Left lung (tissue), 10 donors: Measurements from ENCODE around the gene RYR3. TPM values are rescaled to one million over a fixed set of nuclear protein-coding genes. Genes with fewer than 3 reads are reported as not detected.

ENCODE experiments used
- ATAC-seq: fragments of 200-7000 bp; cut with Tn5 transposase; one replicate; pipeline ENCODE4 v1.9.1; 2020; ENCODE audit warnings: moderate library complexity
- DNase-seq, 4 donors: peaks; one replicate each; pipeline ENCODE4 v3.0.0-alpha.2; 2013 to 2020
- H3K27ac ChIP-seq, 2 donors: fragments of 200-600 bp; sonication (generic) in 1 of 2; one replicate each; pipeline versions ENCODE4 v1.5.0 to v1.8.0; 2020 to 2021
- H3K27me3 ChIP-seq, 2 donors: fragments of 200-600 bp; sonication (generic) in 1 of 2; one replicate each; pipeline versions ENCODE4 v1.5.0 to v1.8.0; 2020 to 2021
- H3K36me3 ChIP-seq, 2 donors: fragments of 200-600 bp; sonication (generic) in 1 of 2; one replicate each; pipeline versions ENCODE4 v1.5.0 to v1.8.0; 2020 to 2021
- H3K4me1 ChIP-seq, 2 donors: fragments of 200-600 bp; one replicate each; pipeline ENCODE4 v1.8.0; 2021
- H3K4me3 ChIP-seq, 2 donors: fragments of 200-600 bp; sonication (generic) in 1 of 2; one replicate each; pipeline versions ENCODE4 v1.5.0 to v1.8.0; 2020 to 2021; ENCODE audit warnings: mild to moderate bottlenecking in 1 of 2
- H3K9me3 ChIP-seq, 2 donors: fragments of 200-600 bp; sonication (generic) in 1 of 2; one replicate each; pipeline versions ENCODE4 v1.5.0 to v1.8.0; 2020 to 2021
- intact Hi-C, 2 donors: fragments of 100-400 bp; cut with DNase I; formaldehyde crosslinking; loops; one replicate each; pipeline versions ENCODE4 v1.11.2 to v1.14.2; 2022
- polyA plus RNA-seq, 6 donors: library from polyadenylated mRNA; unstranded; fragments of 120-200 nt; gene quantifications; one replicate each; pipeline ENCODE4 v1.2.1, GENCODE V29; 2013; ENCODE audit not compliant: insufficient read length in 6 of 6
- total RNA-seq, 2 donors: library from RNA; stranded (reverse); fragmentation: NEBNext Ultra II Directional; extraction: Animal tissue kit (Norgen Biotek cat#: 25700); gene quantifications; one replicate each; pipeline ENCODE4 v1.2.1, GENCODE V29; 2021
- TF ChIP-seq, protein P1 (sequence below), 2 donors: fragments of 200-600 bp; sonication (generic) in 1 of 2; IDR thresholded peaks; one replicate each; pipeline versions ENCODE4 v1.5.0 to v1.8.0; 2021; ENCODE audit warnings: antibody characterized with exemption in 2 of 2
- donor health status: DM: no; HTN: yes; CAD: no.
- donor health status: DM: no; HTN: no; CAD: no.

The RYR3 gene
- total and polyA plus RNA-seq, 8 donors = 0.24 to 12.6 (median 8.6) TPM

DNA sequence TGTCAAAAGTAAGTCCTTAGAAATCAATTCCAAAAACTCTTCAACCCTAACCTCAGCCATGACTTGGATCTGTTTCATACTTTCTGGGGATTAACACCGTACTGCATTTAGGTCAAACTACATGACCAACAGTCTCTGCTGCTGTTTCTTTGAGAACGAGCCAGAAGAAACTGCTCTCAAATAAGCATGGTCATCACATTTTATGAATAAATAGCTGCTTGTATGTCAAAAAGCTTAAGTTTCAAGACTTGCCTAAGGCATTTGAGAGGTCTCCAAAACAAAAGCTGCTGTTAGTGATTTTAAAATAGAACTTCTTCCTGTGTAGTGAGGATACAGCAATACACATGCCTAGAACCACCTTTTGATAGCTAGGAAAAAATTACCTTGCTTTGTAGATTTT, 491.2 kb downstream of the RYR3 start:
- H3K27me3 ChIP-seq = no peaks in the 10 kb centered on the region
- DNase-seq (peak in 2 of 4 donors; percentile 61 to 83), ATAC-seq (no peak)
- no peaks in the 10 kb centered on the region for H3K4me1 ChIP-seq
- no peaks in the 10 kb centered on the region for H3K9me3 ChIP-seq
- no peaks in the 10 kb centered on the region for H3K36me3 ChIP-seq
- no peak overlapping the region for H3K27ac ChIP-seq
- TF ChIP-seq, protein P1, sequence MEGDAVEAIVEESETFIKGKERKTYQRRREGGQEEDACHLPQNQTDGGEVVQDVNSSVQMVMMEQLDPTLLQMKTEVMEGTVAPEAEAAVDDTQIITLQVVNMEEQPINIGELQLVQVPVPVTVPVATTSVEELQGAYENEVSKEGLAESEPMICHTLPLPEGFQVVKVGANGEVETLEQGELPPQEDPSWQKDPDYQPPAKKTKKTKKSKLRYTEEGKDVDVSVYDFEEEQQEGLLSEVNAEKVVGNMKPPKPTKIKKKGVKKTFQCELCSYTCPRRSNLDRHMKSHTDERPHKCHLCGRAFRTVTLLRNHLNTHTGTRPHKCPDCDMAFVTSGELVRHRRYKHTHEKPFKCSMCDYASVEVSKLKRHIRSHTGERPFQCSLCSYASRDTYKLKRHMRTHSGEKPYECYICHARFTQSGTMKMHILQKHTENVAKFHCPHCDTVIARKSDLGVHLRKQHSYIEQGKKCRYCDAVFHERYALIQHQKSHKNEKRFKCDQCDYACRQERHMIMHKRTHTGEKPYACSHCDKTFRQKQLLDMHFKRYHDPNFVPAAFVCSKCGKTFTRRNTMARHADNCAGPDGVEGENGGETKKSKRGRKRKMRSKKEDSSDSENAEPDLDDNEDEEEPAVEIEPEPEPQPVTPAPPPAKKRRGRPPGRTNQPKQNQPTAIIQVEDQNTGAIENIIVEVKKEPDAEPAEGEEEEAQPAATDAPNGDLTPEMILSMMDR (IDR thresholded peaks at IDR 0.05) = no peak
- intact Hi-C loops = no loop called here
- no peak overlapping the region for H3K4me3 ChIP-seq

DNA sequence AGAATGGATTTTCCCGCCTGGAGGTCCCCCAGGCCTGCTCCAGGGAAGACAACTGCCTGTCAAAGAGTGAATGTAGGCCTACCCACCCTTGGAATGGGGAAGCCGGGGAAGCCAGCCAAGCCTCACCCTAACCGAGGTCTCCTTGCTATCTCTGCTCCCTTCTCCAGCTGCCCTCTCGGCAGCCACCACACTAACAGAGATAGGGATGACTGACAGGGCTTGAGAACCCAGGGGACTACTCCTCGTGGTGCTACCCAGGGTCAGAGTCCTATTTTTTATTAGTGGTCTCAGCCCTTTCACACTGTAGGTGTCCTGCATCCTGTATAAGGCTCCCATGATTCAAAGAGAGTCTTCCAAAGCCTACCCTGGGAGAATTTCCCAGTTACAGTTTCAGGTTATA, 496.9 kb downstream of the RYR3 start:
- no peak for DNase-seq

DNA sequence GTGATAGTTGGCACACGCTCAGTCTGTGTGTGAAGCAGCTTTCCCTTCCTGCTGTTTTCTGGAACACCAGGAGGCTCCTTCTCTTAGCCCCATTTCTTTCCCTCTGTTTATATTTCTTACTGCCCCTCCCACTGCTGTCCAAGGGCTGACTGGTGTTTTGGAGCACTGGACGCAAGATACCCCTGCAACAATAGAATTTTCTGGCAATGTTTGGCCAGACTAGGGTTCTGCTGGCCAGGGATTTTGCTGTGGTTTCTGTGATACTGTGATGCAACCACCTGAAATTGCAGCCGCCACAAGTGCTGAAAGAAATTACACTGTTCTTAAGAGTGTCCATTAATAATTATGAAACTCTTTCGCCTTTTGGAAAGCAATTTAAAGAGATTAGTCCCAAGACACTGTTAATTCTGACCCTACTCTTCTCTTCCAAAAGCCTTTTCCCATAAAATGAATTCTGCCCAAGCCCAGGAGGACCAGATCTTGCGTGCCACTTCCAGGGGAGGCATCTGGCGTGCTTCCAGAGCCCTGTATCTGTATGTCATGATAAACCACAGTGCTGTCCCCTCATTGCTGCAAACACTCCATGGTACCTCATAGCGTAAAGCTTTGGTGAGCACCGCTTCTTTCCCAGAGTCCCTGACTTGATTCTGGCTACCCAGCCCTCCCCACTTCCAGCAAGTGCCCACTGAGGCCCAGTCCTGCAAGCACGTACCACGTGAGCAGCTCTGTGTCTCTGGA, 498.1 kb downstream of the RYR3 start:
- DNase-seq (no peak), ATAC-seq (peak; percentile 25)
- no peak overlapping the region for H3K27ac ChIP-seq
- no peaks in the 10 kb centered on the region for H3K4me1 ChIP-seq
- H3K36me3 ChIP-seq = no peaks in the 10 kb centered on the region
- TF ChIP-seq, protein P1 (IDR thresholded peaks at IDR 0.05) = no peak
- intact Hi-C loops = no loop called here
- H3K4me3 ChIP-seq = no peak overlapping the region
- H3K27me3 ChIP-seq = no peaks in the 10 kb centered on the region
- no peaks in the 10 kb centered on the region for H3K9me3 ChIP-seq

More for the DNA sequence above, 496.9 kb downstream of the RYR3 start:
- no peaks in the 10 kb centered on the region for H3K36me3 ChIP-seq
- no peak for ATAC-seq
- no peaks in the 10 kb centered on the region for H3K4me1 ChIP-seq
- no peaks in the 10 kb centered on the region for H3K9me3 ChIP-seq
- intact Hi-C loops = no loop called here
- TF ChIP-seq, protein P1 (IDR thresholded peaks at IDR 0.05) = no peak
- no peak overlapping the region for H3K4me3 ChIP-seq
- no peak overlapping the region for H3K27ac ChIP-seq
- H3K27me3 ChIP-seq = no peaks in the 10 kb centered on the region

DNA sequence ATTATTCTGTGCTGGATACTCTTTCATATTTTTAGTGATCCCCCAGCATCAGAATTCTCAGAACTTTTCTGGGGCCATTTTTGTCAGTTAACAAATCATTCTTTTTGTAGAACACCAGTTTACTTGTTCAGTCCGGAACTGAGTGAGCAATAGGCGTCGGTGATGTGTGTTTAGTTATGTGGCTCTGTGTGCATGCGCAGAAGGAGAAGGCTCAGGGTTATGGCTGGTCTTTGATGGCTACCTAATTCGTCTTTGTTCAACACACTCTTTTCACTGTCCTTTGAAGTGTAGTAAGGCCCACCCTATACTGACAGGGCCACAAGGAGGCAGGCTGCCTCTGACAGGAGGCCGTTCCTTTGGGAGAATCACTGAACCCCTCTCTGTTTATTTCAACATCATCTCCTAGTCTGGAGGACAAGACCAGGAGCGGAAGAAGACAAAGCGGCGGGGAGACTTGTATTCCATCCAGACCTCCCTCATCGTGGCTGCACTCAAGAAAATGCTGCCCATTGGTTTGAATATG, 499.4 kb downstream of the RYR3 start:
- no peaks in the 10 kb centered on the region for H3K4me1 ChIP-seq
- TF ChIP-seq, protein P1 (IDR thresholded peaks at IDR 0.05) = no peak
- no peaks in the 10 kb centered on the region for H3K27me3 ChIP-seq
- ATAC-seq = no peak
- H3K4me3 ChIP-seq = no peak overlapping the region
- no peaks in the 10 kb centered on the region for H3K9me3 ChIP-seq
- H3K36me3 ChIP-seq = no peaks in the 10 kb centered on the region
- no peak overlapping the region for H3K27ac ChIP-seq
- no peak for DNase-seq
- intact Hi-C loops = no loop called here

DNA sequence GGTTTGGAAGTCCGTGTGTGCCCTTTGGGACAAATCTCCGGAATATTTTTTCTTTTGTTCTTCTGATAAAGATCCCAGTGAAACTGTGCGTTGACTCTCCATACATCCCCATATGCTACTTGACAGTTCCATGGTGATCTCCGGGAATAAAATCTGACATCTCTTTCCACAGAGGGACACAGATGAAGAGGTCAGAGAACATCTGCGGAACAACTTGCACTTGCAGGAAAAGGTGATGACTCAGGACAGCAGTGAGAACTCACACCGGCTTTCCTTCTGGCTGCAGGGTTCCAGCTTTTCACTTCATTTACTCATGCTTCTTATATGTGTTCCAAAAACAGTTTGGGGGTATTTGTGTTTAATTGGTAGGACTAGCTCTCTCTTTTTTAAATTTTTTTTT, 500.0 kb downstream of the RYR3 start:
- H3K4me1 ChIP-seq = no peaks in the 10 kb centered on the region
- no peak overlapping the region for H3K4me3 ChIP-seq
- no peaks in the 10 kb centered on the region for H3K36me3 ChIP-seq
- DNase-seq = no peak
- no peak overlapping the region for H3K27ac ChIP-seq
- no peak for ATAC-seq
- TF ChIP-seq, protein P1 (IDR thresholded peaks at IDR 0.05) = no peak
- no peaks in the 10 kb centered on the region for H3K9me3 ChIP-seq
- intact Hi-C loops = no loop called here
- H3K27me3 ChIP-seq = no peaks in the 10 kb centered on the region
